SU-DHL-6 (cell line): ENCODE measurements around the gene GINS2.

Experiments
- H2AFZ ChIP-seq: fragments of 200-600 bp; sonication (generic); 2 replicates; pipeline ENCODE4 v1.6.1; 2014; ENCODE audit warnings: low read depth, mild to moderate bottlenecking, moderate library complexity, mixed read lengths, antibody characterized with exemption, low read length; ENCODE audit not compliant: severe bottlenecking
- H3F3A ChIP-seq: fragments of 200-600 bp; shearing (Covaris generic); 2 replicates; pipeline ENCODE4 v1.6.0; 2016; ENCODE audit warnings: antibody characterized with exemption, mild to moderate bottlenecking; ENCODE audit not compliant: insufficient read depth
- H3K27ac ChIP-seq: fragments of 200-600 bp; sonication (generic); 2 replicates; pipeline ENCODE4 v1.5.1; 2016; ENCODE audit warnings: low read depth, mild to moderate bottlenecking, low read length, moderate library complexity, mixed read lengths
- H3K27me3 ChIP-seq: fragments of 200-600 bp; sonication (generic), shearing (Covaris generic); 2 replicates; pipeline ENCODE4 v1.6.0; 2014; ENCODE audit warnings: mild to moderate bottlenecking, low read length
- H3K36me3 ChIP-seq: fragments of 200-600 bp; sonication (generic); 2 replicates; pipeline ENCODE4 v1.6.1; 2014; ENCODE audit warnings: mild to moderate bottlenecking, low read length, mixed read lengths
- H3K4me2 ChIP-seq: fragments of 300-600, 200-600 bp; shearing (Covaris generic), sonication (generic); 2 replicates; pipeline ENCODE4 v1.6.0; 2014; ENCODE audit warnings: low read length, low read depth, mild to moderate bottlenecking; ENCODE audit not compliant: poor library complexity, severe bottlenecking
- H3K4me3 ChIP-seq: fragments of 200-600 bp; sonication (generic); 2 replicates; pipeline ENCODE4 v1.5.1; 2014; ENCODE audit warnings: antibody characterized with exemption, low read length, mild to moderate bottlenecking, mixed read lengths; ENCODE audit not compliant: insufficient read depth, poor library complexity, severe bottlenecking
- H3K79me2 ChIP-seq: fragments of 200-600 bp; sonication (generic); 2 replicates; pipeline ENCODE4 v1.6.1; 2014; ENCODE audit warnings: mild to moderate bottlenecking, low read length, moderate library complexity; ENCODE audit not compliant: insufficient read depth
- H3K9ac ChIP-seq: fragments of 200-600 bp; sonication (generic); 2 replicates; pipeline ENCODE4 v1.7.0; 2014; ENCODE audit warnings: mild to moderate bottlenecking, low read length
- H3K9me2 ChIP-seq: fragments of 200-600 bp; sonication (generic); replicated peaks from 2 replicates; pipeline ENCODE4 v1.6.1; 2014; ENCODE audit warnings: low read length; ENCODE audit not compliant: insufficient read depth
- H3K9me3 ChIP-seq: fragments of 200-600 bp; sonication (generic); 2 replicates; pipeline ENCODE4 v1.6.1; 2014; ENCODE audit warnings: low read length, mixed read lengths; ENCODE audit not compliant: insufficient read depth
- H4K20me1 ChIP-seq: fragments of 200-600 bp; sonication (generic); 2 replicates; pipeline ENCODE4 v1.6.1; 2014; ENCODE audit warnings: low read depth, mild to moderate bottlenecking, antibody characterized with exemption, low read length, moderate library complexity, mixed read lengths
- EZH2phosphoT487 ChIP-seq: fragments of 200-600 bp; sonication (generic), shearing (Covaris generic); conservative IDR thresholded peaks from 2 replicates; pipeline ENCODE4 v1.6.1; 2018; ENCODE audit warnings: mild to moderate bottlenecking, antibody characterized with exemption, low read length, moderate library complexity, mixed read lengths
- TF ChIP-seq, protein P1 (sequence below): fragments of 200-600 bp; sonication (generic); IDR thresholded peaks from one replicate; pipeline ENCODE4 v1.5.1; 2017; ENCODE audit warnings: antibody characterized with exemption, mild to moderate bottlenecking, low read length, moderate library complexity; ENCODE audit not compliant: insufficient read depth, poor library complexity, severe bottlenecking

Gene GINS2

DNA sequence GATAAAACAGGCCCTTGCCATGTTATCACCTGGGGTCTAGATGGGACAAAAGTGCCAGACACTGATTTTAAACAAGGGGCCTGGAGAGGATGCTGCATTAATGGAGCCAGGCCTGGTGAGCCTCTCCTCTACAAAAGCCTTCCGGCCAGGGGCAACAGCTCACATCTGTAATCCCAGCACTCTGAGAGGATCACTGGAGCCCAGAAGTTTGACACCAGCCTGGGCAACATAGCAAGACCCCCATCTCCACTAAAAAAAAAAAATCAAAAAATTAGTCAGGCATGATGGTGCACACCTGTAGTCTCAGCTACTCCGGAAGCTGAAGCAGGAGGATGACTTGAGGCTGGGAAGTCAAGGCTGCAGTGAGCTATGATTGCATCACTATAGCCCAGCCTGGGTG lies 3.5 kb downstream of the GINS2 start:
- Histone ChIP-seq H3K36me3 (peaks cover 7% of the 10 kb centered on the region; the same call in 1 of the 2 replicates), H3K79me2 (peaks cover 52% of the 10 kb centered on the region)

DNA sequence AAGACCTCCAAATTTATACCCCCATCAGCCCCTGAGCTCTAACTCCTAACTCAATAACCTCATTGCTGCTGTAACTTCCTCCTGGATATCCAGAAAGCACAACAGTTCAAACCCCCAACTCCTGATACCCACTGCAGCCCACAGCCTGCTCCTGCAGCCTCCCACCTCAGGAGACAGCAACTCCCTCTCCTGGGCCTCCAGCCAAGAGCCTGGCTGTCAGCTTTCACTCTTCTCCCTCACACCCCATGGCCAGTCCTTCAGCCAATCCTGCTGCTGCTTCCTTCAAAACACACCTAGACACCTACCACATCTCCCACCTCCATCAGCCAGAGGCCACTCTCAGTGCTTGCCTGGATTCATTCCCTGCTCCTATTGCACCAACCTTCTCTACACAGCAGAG lies 5.4 kb downstream of the GINS2 start:
- TF ChIP-seq EZH2phosphoT487: no peak
- TF ChIP-seq, protein P1, sequence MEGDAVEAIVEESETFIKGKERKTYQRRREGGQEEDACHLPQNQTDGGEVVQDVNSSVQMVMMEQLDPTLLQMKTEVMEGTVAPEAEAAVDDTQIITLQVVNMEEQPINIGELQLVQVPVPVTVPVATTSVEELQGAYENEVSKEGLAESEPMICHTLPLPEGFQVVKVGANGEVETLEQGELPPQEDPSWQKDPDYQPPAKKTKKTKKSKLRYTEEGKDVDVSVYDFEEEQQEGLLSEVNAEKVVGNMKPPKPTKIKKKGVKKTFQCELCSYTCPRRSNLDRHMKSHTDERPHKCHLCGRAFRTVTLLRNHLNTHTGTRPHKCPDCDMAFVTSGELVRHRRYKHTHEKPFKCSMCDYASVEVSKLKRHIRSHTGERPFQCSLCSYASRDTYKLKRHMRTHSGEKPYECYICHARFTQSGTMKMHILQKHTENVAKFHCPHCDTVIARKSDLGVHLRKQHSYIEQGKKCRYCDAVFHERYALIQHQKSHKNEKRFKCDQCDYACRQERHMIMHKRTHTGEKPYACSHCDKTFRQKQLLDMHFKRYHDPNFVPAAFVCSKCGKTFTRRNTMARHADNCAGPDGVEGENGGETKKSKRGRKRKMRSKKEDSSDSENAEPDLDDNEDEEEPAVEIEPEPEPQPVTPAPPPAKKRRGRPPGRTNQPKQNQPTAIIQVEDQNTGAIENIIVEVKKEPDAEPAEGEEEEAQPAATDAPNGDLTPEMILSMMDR: no peak
- H3K36me3 ChIP-seq: peaks cover 11% of the 10 kb centered on the region; the same call in 1 of the 2 replicates

More for the DNA sequence above, 3.5 kb downstream of the GINS2 start:
- H3K9ac ChIP-seq: no peak overlapping the region
- no peak overlapping the region for H2AFZ ChIP-seq
- TF ChIP-seq, protein P1: no peak
- TF ChIP-seq EZH2phosphoT487: no peak
- H3K9me2 ChIP-seq: no peaks in the 10 kb centered on the region
- no peaks in the 10 kb centered on the region for H3K9me3 ChIP-seq
- no peaks in the 10 kb centered on the region for H3K27me3 ChIP-seq
- no peak overlapping the region for H3K4me2 ChIP-seq
- H3K27ac ChIP-seq: peak overlapping the region; percentile 77
- H4K20me1 ChIP-seq: 0 out of 2 replicates have a peak, but pooled peaks cover 4% of the 10 kb centered on the region
- no peak overlapping the region for H3K4me3 ChIP-seq
- peaks cover 32% of the 10 kb centered on the region for H3F3A ChIP-seq

DNA sequence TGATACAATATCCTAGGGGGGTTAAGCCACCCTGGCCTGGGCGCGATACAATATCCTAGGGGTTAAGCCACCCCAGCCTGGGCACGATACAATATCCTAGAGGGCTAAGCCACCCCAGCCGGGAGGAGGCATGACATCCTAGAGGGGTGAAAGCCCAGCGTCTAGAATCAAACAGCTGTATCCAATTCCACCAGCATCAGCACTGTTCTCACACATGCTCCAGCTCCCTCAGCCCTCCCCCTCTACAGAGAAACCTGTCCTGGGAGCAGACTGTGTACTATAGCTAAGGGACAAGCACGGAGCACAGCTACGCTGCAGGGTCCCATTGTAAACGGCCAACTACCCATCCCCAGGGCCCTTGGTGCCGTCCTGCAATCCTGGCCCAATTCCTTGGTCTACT lies 6.2 kb downstream of the GINS2 start:
- H3K36me3 ChIP-seq: peaks cover 14% of the 10 kb centered on the region; the same call in 1 of the 2 replicates

More for the DNA sequence above, 5.4 kb downstream of the GINS2 start:
- Histone ChIP-seq H3K9me3 (no peaks in the 10 kb centered on the region), H3K27ac (no peak overlapping the region), H4K20me1 (peaks cover 4% of the 10 kb centered on the region; the same call in 1 of the 2 replicates), H3K4me3 (no peak overlapping the region), H3K9ac (no peak overlapping the region), H3F3A (peaks cover 32% of the 10 kb centered on the region), H3K79me2 (peaks cover 50% of the 10 kb centered on the region), H2AFZ (no peak overlapping the region), H3K4me2 (no peak overlapping the region), H3K27me3 (no peaks in the 10 kb centered on the region), H3K9me2 (no peaks in the 10 kb centered on the region)

More for the DNA sequence above, 6.2 kb downstream of the GINS2 start:
- Histone ChIP-seq H3K9ac (no peak overlapping the region), H3K27ac (no peak overlapping the region), H3K4me2 (no peak overlapping the region), H3K9me2 (no peaks in the 10 kb centered on the region), H3K27me3 (no peaks in the 10 kb centered on the region), H3K79me2 (peaks cover 42% of the 10 kb centered on the region), H3K4me3 (no peak overlapping the region), H3F3A (peaks cover 23% of the 10 kb centered on the region), H2AFZ (no peak overlapping the region), H4K20me1 (peaks cover 4% of the 10 kb centered on the region; the same call in 1 of the 2 replicates), H3K9me3 (no peaks in the 10 kb centered on the region)
- TF ChIP-seq EZH2phosphoT487: no peak
- TF ChIP-seq, protein P1: no peak
